Right lobe of liver (tissue), 4 donors: Measurements from ENCODE around the gene DDX18.

Experiments
- CTCF ChIP-seq, 4 donors: fragments of 200-600 bp in 3 of 4; fragments of 450-650 bp in 1 of 4; IDR thresholded peaks; one replicate each; pipeline versions ENCODE4 v1.5.1 to v1.8.0; 2016 to 2022; ENCODE audit warnings: antibody characterized with exemption in 4 of 4, mild to moderate bottlenecking in 2 of 4
- POLR2A ChIP-seq: fragments of 450-650 bp; IDR thresholded peaks from one replicate; pipeline ENCODE4 v1.6.1; 2017; ENCODE audit warnings: antibody characterized with exemption, mild to moderate bottlenecking
- donor health status: DM: no; HTN: no; CAD: no.
- donor health status: DM: no; HTN: no; CAD: no.
- donor health status: DM: no; HTN: yes; CAD: no.

DNA sequence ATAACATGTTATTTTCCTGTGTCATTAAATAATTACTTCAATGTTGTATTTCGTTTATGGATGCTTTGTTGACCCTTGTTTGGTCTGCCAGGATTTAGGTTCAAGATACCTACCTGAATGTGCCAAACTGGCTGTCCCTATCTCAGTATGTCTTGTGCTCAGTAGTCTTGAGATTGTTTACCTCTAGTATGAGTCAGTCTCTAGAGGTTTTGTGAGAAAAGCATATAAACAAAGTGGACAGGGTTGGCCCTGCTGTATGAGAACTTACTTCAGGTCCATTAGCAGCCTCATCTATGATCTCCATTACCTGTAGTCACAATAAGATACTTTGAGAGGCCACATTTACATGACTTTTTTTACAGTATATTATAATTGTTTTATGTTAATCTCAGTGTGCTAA, 17.8 kb downstream of the DDX18 start:
- no peak for TF ChIP-seq CTCF (IDR thresholded peaks at IDR 0.05)
- TF ChIP-seq POLR2A, result no peak
